PFSK-1 (cell line): Measurements from ENCODE around the gene MTERF2.

Source experiments
- POLR2AphosphoS5 ChIP-seq: IDR thresholded peaks from 2 replicates; pipeline ENCODE4 v1.6.1; 2012; ENCODE audit warnings: low read depth, mild to moderate bottlenecking, control low read depth, low read length, moderate library complexity
- REST ChIP-seq, 2 experiments: IDR thresholded peaks; 2 replicates each; pipeline versions ENCODE4 v1.6.1 to v1.8.0; 2011 to 2012; ENCODE audit warnings: low read depth in 2 of 2, low read length in 2 of 2, control low read depth in 1 of 2, inconsistent platforms in 1 of 2, mild to moderate bottlenecking in 1 of 2, moderate library complexity in 1 of 2; ENCODE audit not compliant: insufficient read depth in 1 of 2

DNA sequence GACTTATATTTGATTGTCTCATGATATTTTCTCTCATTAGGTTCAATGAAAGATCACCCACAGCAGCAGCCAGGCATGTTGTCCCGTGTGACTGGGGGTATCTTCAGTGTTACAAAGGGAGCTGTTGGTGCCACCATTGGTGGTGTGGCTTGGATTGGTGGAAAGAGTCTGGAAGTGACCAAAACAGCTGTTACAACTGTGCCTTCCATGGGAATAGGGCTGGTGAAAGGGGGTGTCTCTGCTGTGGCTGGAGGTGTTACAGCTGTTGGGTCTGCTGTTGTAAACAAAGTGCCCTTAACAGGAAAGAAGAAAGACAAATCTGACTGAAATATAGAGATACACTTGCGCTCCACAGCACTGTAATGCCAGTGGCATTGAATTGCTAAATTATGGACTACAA, 15.9 kb downstream of the MTERF2 start:
- TF ChIP-seq POLR2AphosphoS5 (no peak), REST (IDR thresholded peaks at IDR 0.05; ENCODE audit: insufficient read depth in 1 of 2, low read depth in 2 of 2, low read length in 2 of 2) (no peak)
